Measurements from ENCODE around the gene GNB5. TPM values are rescaled to one million over a fixed set of nuclear protein-coding genes. Genes with fewer than 3 reads are reported as not detected.

Gene GNB5
- total and polyA plus RNA-seq, 2 of the 13 experiments (the other 11 are each of a cell fraction or from before 2014, with no cell fraction given), result 13.7 to 14.4 TPM

DNA sequence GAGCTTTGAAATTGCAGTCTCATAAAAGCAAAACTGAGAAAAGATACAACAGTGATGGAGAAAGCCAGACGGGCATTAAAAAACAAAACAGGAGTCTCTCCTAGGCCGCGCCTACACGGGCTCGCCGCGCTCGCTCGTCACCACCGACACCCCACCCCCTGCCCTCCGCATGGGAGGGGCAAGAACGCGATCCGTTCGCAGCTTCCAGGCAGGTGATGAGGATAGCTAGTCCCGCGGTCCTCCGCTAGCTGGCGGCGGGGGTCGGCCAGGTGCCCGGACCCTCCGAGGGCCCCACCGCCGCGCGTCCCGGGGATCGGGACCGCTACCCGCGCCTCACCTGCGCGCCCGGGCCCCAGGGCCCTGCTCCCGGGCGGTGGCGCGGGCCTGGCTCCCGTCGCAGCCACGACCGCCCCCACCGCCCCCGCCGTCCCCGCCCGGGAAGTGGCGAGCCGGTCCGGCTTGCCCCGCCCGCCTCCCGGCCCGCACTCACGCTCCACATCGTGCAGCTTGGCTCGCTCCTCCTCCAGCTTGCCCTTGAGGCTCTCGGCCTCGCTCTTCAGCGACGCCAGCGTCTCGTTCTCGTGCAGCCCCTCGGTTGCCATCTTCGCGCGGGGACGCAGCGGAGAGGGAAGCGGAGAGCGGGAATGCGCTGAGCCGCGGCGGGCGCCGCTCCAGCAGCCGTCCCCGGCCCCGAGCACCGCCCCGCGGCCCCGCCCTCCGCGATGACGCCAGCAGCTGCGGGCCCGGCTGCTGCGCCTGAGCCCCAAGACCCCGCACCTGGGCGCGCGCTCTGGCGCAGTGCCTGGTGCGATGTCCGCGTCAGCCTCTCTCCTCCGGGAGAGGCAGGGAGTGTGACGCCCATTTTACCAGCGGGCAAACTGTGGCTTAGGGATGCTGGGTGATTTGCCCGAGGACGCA lies 11.7 kb downstream of the GNB5 start (continued):
- TF ChIP-seq, protein P1, sequence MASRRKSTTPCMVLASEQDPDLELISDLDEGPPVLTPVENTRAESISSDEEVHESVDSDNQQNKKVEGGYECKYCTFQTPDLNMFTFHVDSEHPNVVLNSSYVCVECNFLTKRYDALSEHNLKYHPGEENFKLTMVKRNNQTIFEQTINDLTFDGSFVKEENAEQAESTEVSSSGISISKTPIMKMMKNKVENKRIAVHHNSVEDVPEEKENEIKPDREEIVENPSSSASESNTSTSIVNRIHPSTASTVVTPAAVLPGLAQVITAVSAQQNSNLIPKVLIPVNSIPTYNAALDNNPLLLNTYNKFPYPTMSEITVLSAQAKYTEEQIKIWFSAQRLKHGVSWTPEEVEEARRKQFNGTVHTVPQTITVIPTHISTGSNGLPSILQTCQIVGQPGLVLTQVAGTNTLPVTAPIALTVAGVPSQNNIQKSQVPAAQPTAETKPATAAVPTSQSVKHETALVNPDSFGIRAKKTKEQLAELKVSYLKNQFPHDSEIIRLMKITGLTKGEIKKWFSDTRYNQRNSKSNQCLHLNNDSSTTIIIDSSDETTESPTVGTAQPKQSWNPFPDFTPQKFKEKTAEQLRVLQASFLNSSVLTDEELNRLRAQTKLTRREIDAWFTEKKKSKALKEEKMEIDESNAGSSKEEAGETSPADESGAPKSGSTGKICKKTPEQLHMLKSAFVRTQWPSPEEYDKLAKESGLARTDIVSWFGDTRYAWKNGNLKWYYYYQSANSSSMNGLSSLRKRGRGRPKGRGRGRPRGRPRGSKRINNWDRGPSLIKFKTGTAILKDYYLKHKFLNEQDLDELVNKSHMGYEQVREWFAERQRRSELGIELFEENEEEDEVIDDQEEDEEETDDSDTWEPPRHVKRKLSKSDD (CRISPR knock-in tag; IDR thresholded peaks at IDR 0.05; ENCODE audit: low read depth), result peak; percentile 81; the same call in 1 of the 2 replicates
- TF ChIP-seq MEIS2 (CRISPR knock-in tag; IDR thresholded peaks at IDR 0.05) (no peak), SPEN (CRISPR knock-in tag; IDR thresholded peaks at IDR 0.05; ENCODE audit: low read depth) (peak; percentile 71; the same call in 1 of the 2 replicates), ZNF629 (CRISPR knock-in tag; conservative IDR thresholded peaks at IDR 0.05) (peak; percentile 92), ZNF33B (CRISPR knock-in tag; IDR thresholded peaks at IDR 0.05) (0 out of 2 replicates have a peak, but pooled peaks have one; percentile 59), ZSCAN29 (CRISPR knock-in tag; conservative IDR thresholded peaks at IDR 0.05) (peak; percentile 87; the same call in 1 of the 2 replicates), ZMYM3 (CRISPR knock-in tag; IDR thresholded peaks at IDR 0.05) (peak; percentile 44; the same call in 1 of the 2 replicates), NRL (CRISPR knock-in tag; IDR thresholded peaks at IDR 0.05; ENCODE audit: borderline replicate concordance) (0 out of 2 replicates have a peak, but pooled peaks have one; percentile 7), MTA1 (CRISPR knock-in tag; IDR thresholded peaks at IDR 0.05; ENCODE audit: borderline replicate concordance) (no peak), NCOA1 (CRISPR knock-in tag; IDR thresholded peaks at IDR 0.05) (no peak), FOXC1 (CRISPR knock-in tag; IDR thresholded peaks at IDR 0.05; ENCODE audit: borderline replicate concordance) (peak; percentile 3; the same call in 1 of the 2 replicates), ASH2L (IDR thresholded peaks at IDR 0.05; ENCODE audit: insufficient read length, low read depth, low read length) (peak; percentile 59), FOXA1 (IDR thresholded peaks at IDR 0.05) (no peak), FOXA1 (CRISPR knock-in tag; IDR thresholded peaks at IDR 0.05) (no peak), ZNF543 (CRISPR knock-in tag; IDR thresholded peaks at IDR 0.05) (no peak; the same call in 1 of the 2 replicates), ZNF510 (CRISPR knock-in tag; IDR thresholded peaks at IDR 0.05; ENCODE audit: low read depth) (0 out of 2 replicates have a peak, but pooled peaks have one; percentile 39), RFX5 (IDR thresholded peaks at IDR 0.05; ENCODE audit: low read depth, low read length) (no peak)
- TF ChIP-seq, protein P2, sequence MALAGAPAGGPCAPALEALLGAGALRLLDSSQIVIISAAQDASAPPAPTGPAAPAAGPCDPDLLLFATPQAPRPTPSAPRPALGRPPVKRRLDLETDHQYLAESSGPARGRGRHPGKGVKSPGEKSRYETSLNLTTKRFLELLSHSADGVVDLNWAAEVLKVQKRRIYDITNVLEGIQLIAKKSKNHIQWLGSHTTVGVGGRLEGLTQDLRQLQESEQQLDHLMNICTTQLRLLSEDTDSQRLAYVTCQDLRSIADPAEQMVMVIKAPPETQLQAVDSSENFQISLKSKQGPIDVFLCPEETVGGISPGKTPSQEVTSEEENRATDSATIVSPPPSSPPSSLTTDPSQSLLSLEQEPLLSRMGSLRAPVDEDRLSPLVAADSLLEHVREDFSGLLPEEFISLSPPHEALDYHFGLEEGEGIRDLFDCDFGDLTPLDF (CRISPR knock-in tag; IDR thresholded peaks at IDR 0.05), result no peak
- TF ChIP-seq, protein P3, sequence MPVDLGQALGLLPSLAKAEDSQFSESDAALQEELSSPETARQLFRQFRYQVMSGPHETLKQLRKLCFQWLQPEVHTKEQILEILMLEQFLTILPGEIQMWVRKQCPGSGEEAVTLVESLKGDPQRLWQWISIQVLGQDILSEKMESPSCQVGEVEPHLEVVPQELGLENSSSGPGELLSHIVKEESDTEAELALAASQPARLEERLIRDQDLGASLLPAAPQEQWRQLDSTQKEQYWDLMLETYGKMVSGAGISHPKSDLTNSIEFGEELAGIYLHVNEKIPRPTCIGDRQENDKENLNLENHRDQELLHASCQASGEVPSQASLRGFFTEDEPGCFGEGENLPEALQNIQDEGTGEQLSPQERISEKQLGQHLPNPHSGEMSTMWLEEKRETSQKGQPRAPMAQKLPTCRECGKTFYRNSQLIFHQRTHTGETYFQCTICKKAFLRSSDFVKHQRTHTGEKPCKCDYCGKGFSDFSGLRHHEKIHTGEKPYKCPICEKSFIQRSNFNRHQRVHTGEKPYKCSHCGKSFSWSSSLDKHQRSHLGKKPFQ (CRISPR knock-in tag; IDR thresholded peaks at IDR 0.05; ENCODE audit: insufficient replicate concordance), result peak; percentile 25
- TF ChIP-seq, protein P4, sequence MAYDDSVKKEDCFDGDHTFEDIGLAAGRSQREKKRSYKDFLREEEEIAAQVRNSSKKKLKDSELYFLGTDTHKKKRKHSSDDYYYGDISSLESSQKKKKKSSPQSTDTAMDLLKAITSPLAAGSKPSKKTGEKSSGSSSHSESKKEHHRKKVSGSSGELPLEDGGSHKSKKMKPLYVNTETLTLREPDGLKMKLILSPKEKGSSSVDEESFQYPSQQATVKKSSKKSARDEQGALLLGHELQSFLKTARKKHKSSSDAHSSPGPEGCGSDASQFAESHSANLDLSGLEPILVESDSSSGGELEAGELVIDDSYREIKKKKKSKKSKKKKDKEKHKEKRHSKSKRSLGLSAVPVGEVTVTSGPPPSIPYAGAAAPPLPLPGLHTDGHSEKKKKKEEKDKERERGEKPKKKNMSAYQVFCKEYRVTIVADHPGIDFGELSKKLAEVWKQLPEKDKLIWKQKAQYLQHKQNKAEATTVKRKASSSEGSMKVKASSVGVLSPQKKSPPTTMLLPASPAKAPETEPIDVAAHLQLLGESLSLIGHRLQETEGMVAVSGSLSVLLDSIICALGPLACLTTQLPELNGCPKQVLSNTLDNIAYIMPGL (CRISPR knock-in tag; IDR thresholded peaks at IDR 0.05; ENCODE audit: borderline replicate concordance in 1 of 2, low read depth in 1 of 2), result peak in 1 of 2 experiments; percentile 59; a peak in 2 of 4 replicates

All from HepG2 (cell line).